ENCODE results near the gene ERCC6L2. TPM values are rescaled to one million over a fixed set of nuclear protein-coding genes. Genes with fewer than 3 reads are reported as not detected.

The ERCC6L2 gene
- total and polyA plus RNA-seq, 2 of the 8 experiments (the other 6 are each of a cell fraction or from before 2014, with no cell fraction given): 9.8 to 50.0 TPM

GRCh38 chr9:96009690-96010472, 134.4 kb downstream of the ERCC6L2 start:
- no peak overlapping the region for H4K91ac ChIP-seq (replicated peaks; ENCODE audit: insufficient read length, low read length)
- H3K27ac ChIP-seq (ENCODE audit: low read depth, low read length): no peak overlapping the region
- no peaks in the 10 kb centered on the region; the same call in 1 of the 2 replicates for H3K79me1 ChIP-seq (ENCODE audit: low read depth, low read length)
- H3K56ac ChIP-seq (replicated peaks; ENCODE audit: insufficient read length, low read depth, low read length): no peak overlapping the region
- no peak overlapping the region for H2BK5ac ChIP-seq (ENCODE audit: low read depth, low read length)
- no peak overlapping the region for H4K8ac ChIP-seq (ENCODE audit: extremely low read depth, insufficient read depth, low read length)
- no peak overlapping the region for H3K4me3 ChIP-seq (ENCODE audit: extremely low read depth in 1 of 4, insufficient read depth in 2 of 4, low read depth in 3 of 4, low read length in 4 of 4)
- 87% methylated on average over 4 of the region's 4 CpGs; no CpG with 5 or more reads in 1 of the 2 experiments for WGBS, 2 experiments (ENCODE audit: extremely low coverage in 1 of 2, insufficient coverage in 1 of 2, insufficient read length in 1 of 2, insufficient replicate concordance in 2 of 2, low coverage in 1 of 2, low lambda C conversion rate in 2 of 2, missing lambda C conversion rate in 1 of 2)
- no peak overlapping the region for H2BK20ac ChIP-seq (ENCODE audit: low read length)
- FAIRE-seq: no peak
- DNase-seq (ENCODE audit: low read depth in 1 of 2, low spot score in 2 of 2): no peak
- no peak overlapping the region for H3K23ac ChIP-seq (ENCODE audit: insufficient read length)
- no peaks in the 10 kb centered on the region for H3K27me3 ChIP-seq (replicated peaks in 1 of 4; ENCODE audit: control insufficient read depth in 3 of 4, extremely low read depth in 1 of 4, insufficient read depth in 3 of 4, low read length in 3 of 4)
- no peak overlapping the region for H3K9ac ChIP-seq (replicated peaks in 1 of 4; ENCODE audit: extremely low read depth in 1 of 4, low read depth in 3 of 4, low read length in 3 of 4)
- H3K36me3 ChIP-seq (ENCODE audit: control insufficient read depth in 2 of 4, insufficient read depth in 4 of 4, low read length in 3 of 4): peaks cover 3 to 13% (median 4%) of the 10 kb centered on the region in 4 experiments; a peak in 4 of 8 replicates
- no peak overlapping the region for H3K4me2 ChIP-seq (ENCODE audit: insufficient read depth in 1 of 2, low read depth in 2 of 2, low read length in 2 of 2)
- H3K14ac ChIP-seq (ENCODE audit: insufficient read length): no peak overlapping the region
- H3K9me3 ChIP-seq (ENCODE audit: insufficient read depth in 2 of 2, low read depth in 1 of 2, low read length in 1 of 2): no peaks in the 10 kb centered on the region
- no peak overlapping the region for H3K18ac ChIP-seq (ENCODE audit: extremely low read depth, low read length)
- no peak overlapping the region for H3K4ac ChIP-seq (replicated peaks; ENCODE audit: insufficient read length, low read depth, low read length)
- POLR2A ChIA-PET (ENCODE audit: partially characterized antibody): interaction anchor here (0.6 kb wide), 1 partner anchor 242 kb away, joined by 3 read pairs; no protein-coding TSS in a partner anchor
- H2BK120ac ChIP-seq (replicated peaks; ENCODE audit: low read depth, low read length): no peak overlapping the region
- H2AFZ ChIP-seq (ENCODE audit: low read length): no peak overlapping the region
- CTCF ChIA-PET (ENCODE audit: partially characterized antibody): interaction anchor here (1.2 kb wide), 1 partner anchor 9 kb away, joined by 3 read pairs; no protein-coding TSS in a partner anchor
- no peak overlapping the region for H2BK15ac ChIP-seq (ENCODE audit: low read length)
- no peaks in the 10 kb centered on the region for H3K79me2 ChIP-seq (ENCODE audit: control insufficient read depth in 1 of 2, insufficient read depth in 2 of 2, low read length in 2 of 2)
- no peak overlapping the region for H4K5ac ChIP-seq (ENCODE audit: insufficient read length, low read depth, low read length)
- no peaks in the 10 kb centered on the region for H4K20me1 ChIP-seq (replicated peaks in 1 of 2; ENCODE audit: control insufficient read depth in 1 of 2, insufficient read depth in 2 of 2, low read length in 2 of 2)
- no peaks in the 10 kb centered on the region for H3K4me1 ChIP-seq (replicated peaks in 1 of 4; ENCODE audit: control insufficient read depth in 3 of 4, insufficient read depth in 4 of 4, low read length in 3 of 4)
- no peak overlapping the region for H2AK5ac ChIP-seq (ENCODE audit: low read depth, low read length)
- no peaks in the 10 kb centered on the region for H3K23me2 ChIP-seq (ENCODE audit: low read depth, low read length)
- H2BK12ac ChIP-seq (ENCODE audit: low read depth, low read length): no peak overlapping the region
- TF ChIP-seq NRF1 (IDR thresholded peaks at IDR 0.05; ENCODE audit: low read depth, low read length) (no peak), SUZ12 (IDR thresholded peaks at IDR 0.05; ENCODE audit: low read length) (no peak), CREB1 (IDR thresholded peaks at IDR 0.05) (no peak), NANOG (IDR thresholded peaks at IDR 0.05; ENCODE audit: insufficient read depth, low read depth, low read length, poor library complexity, severe bottlenecking) (no peak), MAFK (IDR thresholded peaks at IDR 0.05; ENCODE audit: low read depth, low read length) (no peak), TCF12 (IDR thresholded peaks at IDR 0.05; ENCODE audit: low read depth, low read length) (no peak), MAX (IDR thresholded peaks at IDR 0.05) (no peak), CTBP2 (IDR thresholded peaks at IDR 0.05; ENCODE audit: borderline replicate concordance, insufficient read depth, insufficient read length, low read length) (no peak), BCL11A (IDR thresholded peaks at IDR 0.05; ENCODE audit: low read depth in 2 of 2, low read length in 2 of 2) (no peak), YY1 (IDR thresholded peaks at IDR 0.05; ENCODE audit: low read depth, low read length) (no peak), SP1 (IDR thresholded peaks at IDR 0.05; ENCODE audit: low read depth, low read length) (no peak), RBBP5 (IDR thresholded peaks at IDR 0.05; ENCODE audit: borderline replicate concordance, low read depth, low read length) (no peak), BRCA1 (IDR thresholded peaks at IDR 0.05; ENCODE audit: low read depth, low read length) (no peak)
